ENCODE results near the gene ENHO.
A peak's percentile ranks its signal among the peaks of the same experiment; 100 is the strongest.
"Not testable (repeated sequence)": the region's sequence is repeated elsewhere in the genome, so short reads cannot be mapped to it uniquely, and the experiment has no call there.

The ENHO gene

GRCh38 chr9:34536685-34537084 lies 13.9 kb upstream of the ENHO start:
- no peak for DNase-seq (ENCODE audit: extremely low read depth, low read depth)
- no peak overlapping the region for H3K4me3 ChIP-seq (replicated peaks; ENCODE audit: low read depth, low read length)
- no peak for TF ChIP-seq CTCF (IDR thresholded peaks at IDR 0.05; ENCODE audit: low read depth, low read length, missing control alignments)

GRCh38 chr9:34532041-34532440 lies 9.3 kb upstream of the ENHO start:
- DNase-seq (ENCODE audit: extremely low read depth, low read depth); H3K4me3 ChIP-seq (replicated peaks; ENCODE audit: low read depth, low read length): not testable (repeated sequence)

- no peak for TF ChIP-seq CTCF (IDR thresholded peaks at IDR 0.05; ENCODE audit: low read depth, low read length, missing control alignments)
- no peak for DNase-seq (ENCODE audit: extremely low read depth, low read depth)
- no peak overlapping the region for H3K4me3 ChIP-seq (replicated peaks; ENCODE audit: low read depth, low read length)
These were observed 3.2 kb upstream of the ENHO start for GRCh38 chr9:34526026-34526425.

GRCh38 chr9:34524349-34524748 lies 1.6 kb upstream of the ENHO start:
- DNase-seq (ENCODE audit: extremely low read depth, low read depth), result no peak
- TF ChIP-seq CTCF (IDR thresholded peaks at IDR 0.05; ENCODE audit: low read depth, low read length, missing control alignments), result no peak

GRCh38 chr9:34522091-34522887 lies 501 bp downstream of the ENHO start:
- no peak for TF ChIP-seq CTCF (IDR thresholded peaks at IDR 0.05; ENCODE audit: low read depth, low read length, missing control alignments)
- no peak for DNase-seq (ENCODE audit: extremely low read depth, low read depth)
- peak overlapping the region; percentile 34 for H3K4me3 ChIP-seq (replicated peaks; ENCODE audit: low read depth, low read length)

More at GRCh38 chr9:34524349-34524748, 1.6 kb upstream of the ENHO start:
- H3K4me3 ChIP-seq (replicated peaks; ENCODE audit: low read depth, low read length), result no peak overlapping the region

- no peak for TF ChIP-seq CTCF (IDR thresholded peaks at IDR 0.05; ENCODE audit: low read depth, low read length, missing control alignments)
- no peak for DNase-seq (ENCODE audit: extremely low read depth, low read depth)
- H3K4me3 ChIP-seq (replicated peaks; ENCODE audit: low read depth, low read length), result no peak overlapping the region
These were observed 1.3 kb downstream of the ENHO start for GRCh38 chr9:34521406-34522045.

- no peak for DNase-seq (ENCODE audit: extremely low read depth, low read depth)
- H3K4me3 ChIP-seq (replicated peaks; ENCODE audit: low read depth, low read length), result no peak overlapping the region
- TF ChIP-seq CTCF (IDR thresholded peaks at IDR 0.05; ENCODE audit: low read depth, low read length, missing control alignments), result no peak
These were observed 2.0 kb downstream of the ENHO start for GRCh38 chr9:34520505-34521385.

All from HFF-Myc (cell line).